ENCODE measurements around the gene DENND1B.
"Not testable (repeated sequence)": the region's sequence is repeated elsewhere in the genome, so short reads cannot be mapped to it uniquely, and the experiment has no call there.

Gene DENND1B

GRCh38 chr1:197526736-197527371, 248.4 kb downstream of the DENND1B start:
- DNase-seq (ENCODE audit: insufficient read length, low spot score) (no peak), FAIRE-seq (no peak)
- TF ChIP-seq PAX5 (IDR thresholded peaks at IDR 0.05; ENCODE audit: insufficient read depth, low read length, severe bottlenecking) = no peak
- no peak for TF ChIP-seq POU2F2 (IDR thresholded peaks at IDR 0.05; ENCODE audit: low read depth, low read length)
- no peak for TF ChIP-seq POLR2A (IDR thresholded peaks at IDR 0.05; ENCODE audit: low read depth, low read length)
- no peak for TF ChIP-seq POLR2AphosphoS5 (IDR thresholded peaks at IDR 0.05; ENCODE audit: low read depth, low read length)

- no peak for TF ChIP-seq POU2F2 (IDR thresholded peaks at IDR 0.05; ENCODE audit: low read depth, low read length)
- no peak for TF ChIP-seq POLR2A (IDR thresholded peaks at IDR 0.05; ENCODE audit: low read depth, low read length)
- no peak for TF ChIP-seq PAX5 (IDR thresholded peaks at IDR 0.05; ENCODE audit: insufficient read depth, low read length, severe bottlenecking)
- TF ChIP-seq POLR2AphosphoS5 (IDR thresholded peaks at IDR 0.05; ENCODE audit: low read depth, low read length) = no peak
- no peak for TF ChIP-seq TAF1 (IDR thresholded peaks at IDR 0.05; ENCODE audit: low read depth, low read length)
- no peak for TF ChIP-seq SPI1 (IDR thresholded peaks at IDR 0.05; ENCODE audit: low read depth, low read length)
- DNase-seq (ENCODE audit: insufficient read length, low spot score) (peak; percentile 6), FAIRE-seq (peak; percentile 83)
These were observed 254.1 kb downstream of the DENND1B start for GRCh38 chr1:197521118-197521739.

GRCh38 chr1:197519741-197520334, 255.4 kb downstream of the DENND1B start:
- no peak for TF ChIP-seq POLR2AphosphoS5 (IDR thresholded peaks at IDR 0.05; ENCODE audit: low read depth, low read length)
- TF ChIP-seq POU2F2 (IDR thresholded peaks at IDR 0.05; ENCODE audit: low read depth, low read length) = no peak
- no peak for TF ChIP-seq PAX5 (IDR thresholded peaks at IDR 0.05; ENCODE audit: insufficient read depth, low read length, severe bottlenecking)
- TF ChIP-seq POLR2A (IDR thresholded peaks at IDR 0.05; ENCODE audit: low read depth, low read length) = no peak
- no peak for TF ChIP-seq TAF1 (IDR thresholded peaks at IDR 0.05; ENCODE audit: low read depth, low read length)
- no peak for TF ChIP-seq SPI1 (IDR thresholded peaks at IDR 0.05; ENCODE audit: low read depth, low read length)
- FAIRE-seq (no peak), DNase-seq (ENCODE audit: insufficient read length, low spot score) (no peak)

- FAIRE-seq (no peak), DNase-seq (ENCODE audit: insufficient read length, low spot score) (no peak)
- TF ChIP-seq SPI1 (IDR thresholded peaks at IDR 0.05; ENCODE audit: low read depth, low read length) (no peak), POU2F2 (IDR thresholded peaks at IDR 0.05; ENCODE audit: low read depth, low read length) (no peak), TAF1 (IDR thresholded peaks at IDR 0.05; ENCODE audit: low read depth, low read length) (no peak)
These were observed 259.9 kb downstream of the DENND1B start for GRCh38 chr1:197515421-197515820.

GRCh38 chr1:197510691-197511378, 264.4 kb downstream of the DENND1B start:
- FAIRE-seq = no peak
- no peak for DNase-seq (ENCODE audit: insufficient read length, low spot score)
- TF ChIP-seq PAX5 (IDR thresholded peaks at IDR 0.05; ENCODE audit: insufficient read depth, low read length, severe bottlenecking) (no peak), TAF1 (IDR thresholded peaks at IDR 0.05; ENCODE audit: low read depth, low read length) (no peak), POLR2AphosphoS5 (IDR thresholded peaks at IDR 0.05; ENCODE audit: low read depth, low read length) (no peak), SPI1 (IDR thresholded peaks at IDR 0.05; ENCODE audit: low read depth, low read length) (no peak), POU2F2 (IDR thresholded peaks at IDR 0.05; ENCODE audit: low read depth, low read length) (no peak), POLR2A (IDR thresholded peaks at IDR 0.05; ENCODE audit: low read depth, low read length) (no peak)

GRCh38 chr1:197496722-197497121, 278.6 kb downstream of the DENND1B start:
- no peak for FAIRE-seq
- TF ChIP-seq TAF1 (IDR thresholded peaks at IDR 0.05; ENCODE audit: low read depth, low read length) (no peak), PAX5 (IDR thresholded peaks at IDR 0.05; ENCODE audit: insufficient read depth, low read length, severe bottlenecking) (no peak), SPI1 (IDR thresholded peaks at IDR 0.05; ENCODE audit: low read depth, low read length) (no peak), POLR2AphosphoS5 (IDR thresholded peaks at IDR 0.05; ENCODE audit: low read depth, low read length) (no peak), POLR2A (IDR thresholded peaks at IDR 0.05; ENCODE audit: low read depth, low read length) (no peak), POU2F2 (IDR thresholded peaks at IDR 0.05; ENCODE audit: low read depth, low read length) (no peak)

GRCh38 chr1:197491505-197491904, 283.8 kb downstream of the DENND1B start:
- not testable (repeated sequence) for DNase-seq (ENCODE audit: insufficient read length, low spot score); FAIRE-seq

More at GRCh38 chr1:197496722-197497121, 278.6 kb downstream of the DENND1B start:
- DNase-seq (ENCODE audit: insufficient read length, low spot score) = no peak

GRCh38 chr1:197486946-197487345, 288.3 kb downstream of the DENND1B start:
- FAIRE-seq = no peak
- DNase-seq (ENCODE audit: insufficient read length, low spot score) = no peak
- TF ChIP-seq PAX5 (IDR thresholded peaks at IDR 0.05; ENCODE audit: insufficient read depth, low read length, severe bottlenecking) (no peak), TAF1 (IDR thresholded peaks at IDR 0.05; ENCODE audit: low read depth, low read length) (no peak), SPI1 (IDR thresholded peaks at IDR 0.05; ENCODE audit: low read depth, low read length) (no peak), POU2F2 (IDR thresholded peaks at IDR 0.05; ENCODE audit: low read depth, low read length) (no peak)

- DNase-seq (ENCODE audit: insufficient read length, low spot score) (no peak), FAIRE-seq (no peak)
- TF ChIP-seq POLR2AphosphoS5 (IDR thresholded peaks at IDR 0.05; ENCODE audit: low read depth, low read length) (no peak), SPI1 (IDR thresholded peaks at IDR 0.05; ENCODE audit: low read depth, low read length) (no peak), TAF1 (IDR thresholded peaks at IDR 0.05; ENCODE audit: low read depth, low read length) (no peak), PAX5 (IDR thresholded peaks at IDR 0.05; ENCODE audit: insufficient read depth, low read length, severe bottlenecking) (no peak), POLR2A (IDR thresholded peaks at IDR 0.05; ENCODE audit: low read depth, low read length) (no peak), POU2F2 (IDR thresholded peaks at IDR 0.05; ENCODE audit: low read depth, low read length) (no peak)
These were observed 289.5 kb downstream of the DENND1B start for GRCh38 chr1:197485790-197486189.

Data from GM12891 (cell line).